Measurements from ENCODE around the gene LRRTM3. TPM values are rescaled to one million over a fixed set of nuclear protein-coding genes. Genes with fewer than 3 reads are reported as not detected.

The LRRTM3 gene
- under 0.01 and 0.09 TPM in 2 replicates for total RNA-seq

DNA sequence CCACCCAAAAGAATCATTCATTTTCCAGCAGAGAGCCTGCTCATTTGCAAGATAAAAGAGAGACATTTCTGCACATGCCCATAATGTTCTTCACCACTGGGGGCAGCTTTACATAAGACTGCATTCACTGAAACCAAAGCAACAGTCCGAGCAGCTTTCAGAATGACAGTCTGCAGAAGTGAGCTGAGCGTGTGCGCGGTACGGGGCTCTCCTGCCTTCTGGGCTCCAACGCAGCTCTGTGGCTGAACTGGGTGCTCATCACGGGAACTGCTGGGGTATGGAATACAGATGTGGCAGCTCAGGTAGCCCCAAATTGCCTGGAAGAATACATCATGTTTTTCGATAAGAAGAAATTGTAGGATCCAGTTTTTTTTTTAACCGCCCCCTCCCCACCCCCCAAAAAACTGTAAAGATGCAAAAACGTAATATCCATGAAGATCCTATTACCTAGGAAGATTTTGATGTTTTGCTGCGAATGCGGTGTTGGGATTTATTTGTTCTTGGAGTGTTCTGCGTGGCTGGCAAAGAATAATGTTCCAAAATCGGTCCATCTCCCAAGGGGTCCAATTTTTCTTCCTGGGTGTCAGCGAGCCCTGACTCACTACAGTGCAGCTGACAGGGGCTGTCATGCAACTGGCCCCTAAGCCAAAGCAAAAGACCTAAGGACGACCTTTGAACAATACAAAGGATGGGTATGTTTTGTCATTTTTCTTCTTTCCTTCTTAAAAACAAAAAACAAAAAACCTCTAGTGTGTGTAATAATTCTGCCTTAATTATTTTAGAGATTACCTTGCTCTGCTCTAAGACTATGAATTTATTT, at the start of gene LRRTM3:
LRRTM3 (plus strand) TSS at position 141 of the 820 bp plus-strand sequence.

Measured in smooth muscle cell of the umbilical artery (primary cell).